Renal pelvis (tissue), 4 donors: ENCODE data around the gene TMEM18. TPM values are rescaled to one million over a fixed set of nuclear protein-coding genes. Genes with fewer than 3 reads are reported as not detected.
A peak's percentile ranks its signal among the peaks of the same experiment; 100 is the strongest.

Experiments used
- DNase-seq: peaks from one replicate; pipeline ENCODE4 v3.0.0-alpha.2; 2013
- polyA plus RNA-seq, 3 donors: library from polyadenylated mRNA; unstranded; fragments of 120-200 nt; gene quantifications; one replicate each; pipeline ENCODE4 v1.2.1, GENCODE V29; 2013; ENCODE audit not compliant: insufficient read length in 3 of 3

TMEM18 gene
- polyA plus RNA-seq, 3 donors: 54.2 to 61.4 (median 59.2) TPM

DNA sequence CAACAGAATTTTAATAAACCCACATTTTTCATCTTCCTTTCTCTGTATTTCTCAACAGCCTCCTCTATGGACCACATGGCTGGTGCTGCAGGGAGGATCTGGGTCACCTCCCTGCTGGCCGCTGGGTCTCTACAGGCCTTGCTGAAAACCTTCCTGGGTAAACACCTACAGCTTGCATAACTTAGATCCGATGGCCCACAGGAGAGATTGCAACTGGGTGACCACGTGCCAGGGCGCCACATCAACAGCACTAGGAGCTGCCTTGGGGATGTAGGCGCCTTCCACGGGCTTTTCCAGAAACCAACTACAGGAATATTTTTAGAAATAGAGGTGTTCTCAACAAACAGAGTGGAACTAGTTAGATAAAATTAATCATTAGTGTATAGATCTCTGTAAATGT is 19.4 kb downstream of the TMEM18 start:
- no peak for DNase-seq

- no peak for DNase-seq
These were observed 20.5 kb downstream of the TMEM18 start for GRCh38 chr2:656676-657075.

DNA sequence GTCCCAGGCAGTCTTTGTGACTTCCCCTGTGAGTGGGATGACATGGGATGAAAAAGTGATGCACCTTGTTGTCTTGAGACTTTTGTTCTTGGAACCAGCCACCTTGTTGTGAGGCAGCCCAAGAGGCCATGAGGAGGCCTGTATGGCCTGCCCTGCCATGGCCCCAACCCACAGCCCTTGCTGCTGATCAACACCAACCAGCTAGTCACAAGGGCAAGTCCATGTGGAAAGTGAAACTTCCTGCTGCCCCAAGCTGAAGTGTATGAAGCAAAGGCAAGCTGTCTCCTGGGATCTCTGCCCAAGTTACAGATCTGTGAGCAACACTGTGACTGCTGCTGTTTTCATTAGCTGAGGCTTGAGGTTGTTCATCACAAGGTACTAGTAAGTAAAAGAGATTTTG is 21.6 kb downstream of the TMEM18 start:
- no peak for DNase-seq

DNA sequence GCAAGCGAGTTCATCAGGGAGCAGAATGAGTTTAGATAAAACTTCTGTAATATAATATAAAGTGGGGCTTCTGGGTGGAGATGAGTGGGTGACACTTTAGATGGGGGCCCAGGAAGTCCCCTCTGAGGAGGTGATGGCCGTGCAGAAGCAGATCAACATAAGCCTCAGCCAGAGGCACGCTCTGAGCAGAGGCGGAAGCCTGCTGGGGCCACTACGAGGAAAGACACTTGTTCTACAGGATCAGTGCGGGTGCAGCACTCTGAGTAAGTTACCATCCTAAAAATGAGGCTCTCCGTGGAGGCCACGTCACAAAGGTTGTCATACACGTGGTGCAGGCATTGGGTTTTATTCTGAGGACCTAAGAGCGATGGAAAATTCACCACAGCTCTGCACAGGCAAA is 22.3 kb downstream of the TMEM18 start:
- no peak for DNase-seq

DNA sequence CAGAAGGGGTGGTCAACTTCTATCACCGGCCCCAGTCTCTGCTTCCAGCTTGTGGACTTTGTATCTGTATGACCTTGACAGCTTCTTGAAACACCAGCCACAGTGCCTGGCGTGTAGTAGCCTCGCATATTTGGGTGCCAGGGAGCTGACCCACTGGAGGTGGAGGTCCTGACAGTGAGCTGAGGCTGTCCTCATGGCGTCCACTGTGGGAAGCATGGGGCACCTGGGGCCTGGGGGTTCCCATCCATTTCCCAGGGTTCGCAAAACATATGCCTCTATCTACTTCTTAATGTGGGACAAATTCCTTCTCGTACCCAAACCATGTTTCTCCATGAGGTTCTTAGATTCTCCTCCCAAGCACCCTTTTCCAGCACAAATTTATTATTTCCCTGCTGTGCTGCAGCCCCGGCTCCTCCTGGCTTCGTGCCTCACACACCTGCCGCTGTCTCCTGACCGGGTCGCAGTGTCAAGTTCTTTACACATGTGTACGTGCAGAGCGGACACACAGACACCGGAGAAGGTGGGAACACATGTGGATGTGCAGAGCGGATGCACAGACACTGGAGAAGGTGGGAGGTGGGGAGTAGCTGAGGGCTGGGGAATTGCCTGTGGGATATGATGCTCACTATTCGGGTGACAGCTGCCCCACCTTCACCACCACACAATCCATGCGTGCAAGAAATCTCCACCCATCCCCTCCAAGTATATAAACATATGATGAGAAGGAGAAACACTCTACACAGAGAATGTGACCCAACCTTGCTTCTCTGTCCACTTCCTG is 23.4 kb downstream of the TMEM18 start:
- no peak for DNase-seq

GRCh38 chr2:652881-653480 is 24.2 kb downstream of the TMEM18 start:
- no peak for DNase-seq

DNA sequence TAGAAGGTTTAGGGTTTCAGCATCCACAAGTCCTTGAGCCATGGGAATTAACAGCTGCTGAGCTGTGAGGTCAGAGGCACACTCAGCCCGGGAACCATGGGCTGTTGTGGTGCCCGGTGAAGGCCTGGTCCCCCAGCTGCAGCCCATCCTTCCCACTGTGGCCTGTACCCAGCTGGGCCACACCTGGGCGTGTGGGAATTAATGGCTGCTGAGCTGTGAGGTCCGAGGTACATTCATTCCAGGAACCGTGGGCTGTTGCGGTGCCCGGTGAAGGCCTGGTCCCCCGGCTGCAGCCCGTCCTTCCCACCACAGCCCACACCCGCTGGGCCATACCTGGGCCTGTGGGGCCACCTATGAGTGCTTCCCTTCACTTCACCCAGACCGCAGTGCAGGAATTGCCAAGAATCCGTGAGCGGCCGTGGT is 25.2 kb downstream of the TMEM18 start:
- no peak for DNase-seq

DNA sequence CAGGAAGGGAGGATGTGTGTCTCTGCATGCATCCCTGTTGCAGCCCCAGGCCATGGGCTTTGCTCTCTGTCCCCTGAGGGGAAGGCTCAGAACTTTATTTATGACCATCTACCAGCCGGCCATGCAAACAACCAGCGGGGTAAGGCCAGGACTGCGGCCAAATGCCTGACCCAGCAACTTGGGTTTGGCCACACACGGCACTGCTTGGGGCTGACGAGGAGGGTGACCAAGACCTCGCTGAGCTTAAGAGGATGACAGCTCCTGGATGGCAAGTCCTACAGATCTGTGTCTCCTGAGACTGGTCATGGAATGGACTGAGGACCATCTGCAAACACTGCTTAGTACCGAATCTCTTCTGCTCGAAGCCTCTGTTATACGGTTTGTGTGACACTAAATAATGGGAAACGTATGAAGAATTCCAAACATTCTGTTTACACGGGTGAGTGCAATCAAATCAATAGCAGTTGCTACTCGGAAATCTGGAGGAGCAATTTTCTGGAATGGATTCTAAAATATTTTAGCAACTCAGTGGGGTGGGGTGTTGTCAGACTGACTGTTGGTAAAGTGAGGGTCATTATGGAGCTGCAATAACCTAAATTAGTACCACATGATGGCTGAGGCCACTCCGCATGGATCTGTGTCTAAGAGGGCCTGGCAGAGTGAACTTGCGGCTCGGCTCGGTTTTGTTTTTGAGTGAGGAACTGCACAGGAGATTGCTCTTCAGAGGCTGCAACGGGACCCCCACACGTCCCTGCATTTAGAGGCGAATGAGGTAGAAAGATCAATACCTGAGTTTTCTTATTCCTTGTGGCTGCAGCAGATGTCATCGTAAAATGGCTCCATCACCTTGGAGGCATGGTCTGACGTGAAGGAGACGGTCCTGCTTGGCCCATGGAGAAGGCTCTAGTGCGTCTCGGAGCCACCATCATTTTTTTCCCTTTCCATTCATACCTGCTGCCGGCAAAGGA is 26.6 kb downstream of the TMEM18 start:
- no peak for DNase-seq

GRCh38 chr2:649426-650342 is 27.5 kb downstream of the TMEM18 start:
- no peak for DNase-seq

DNA sequence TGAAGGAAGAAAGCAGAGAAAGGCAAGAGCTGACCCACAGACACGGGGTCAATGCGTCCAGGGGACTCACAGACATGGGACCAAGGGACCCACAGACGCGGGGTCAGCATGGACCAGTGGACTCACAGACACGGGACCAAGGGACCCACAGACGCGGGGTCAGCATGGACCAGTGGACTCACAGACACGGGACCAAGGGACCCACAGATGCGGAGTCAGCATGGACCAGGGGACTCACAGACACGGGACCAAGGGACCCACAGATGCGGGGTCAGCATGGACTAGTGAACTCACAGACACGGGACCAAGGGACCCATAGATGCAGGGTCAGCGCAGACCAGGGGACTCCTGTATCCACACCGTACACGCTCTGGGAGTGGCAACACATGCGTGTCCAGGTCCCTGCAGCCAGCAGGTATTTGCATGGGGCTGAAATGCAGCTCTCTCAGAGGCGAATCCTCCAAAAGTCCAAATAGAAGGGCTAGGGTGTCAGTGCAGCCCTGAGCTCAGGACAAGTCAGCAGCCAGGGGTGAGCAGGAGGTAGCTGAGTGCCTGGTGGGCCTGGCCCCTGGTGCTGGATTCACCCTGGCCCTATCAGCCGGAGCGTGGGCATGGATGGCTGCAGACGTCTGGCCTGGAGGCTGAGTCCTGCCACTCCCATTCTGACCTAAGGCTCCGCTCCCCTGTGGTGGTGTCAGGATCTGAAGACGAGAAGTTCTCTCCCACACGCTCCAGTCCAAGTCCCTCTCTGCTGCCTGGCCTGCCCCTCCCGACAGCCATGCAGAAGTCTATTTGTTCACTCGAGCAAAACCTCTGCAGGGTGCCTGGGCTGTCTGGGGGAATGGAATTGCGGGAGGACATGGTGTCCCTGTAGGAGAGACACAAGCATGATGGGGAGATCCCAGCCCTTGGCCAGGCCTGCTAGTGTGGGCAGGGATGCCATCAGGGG is 28.5 kb downstream of the TMEM18 start:
- DNase-seq: peak; percentile 58

DNA sequence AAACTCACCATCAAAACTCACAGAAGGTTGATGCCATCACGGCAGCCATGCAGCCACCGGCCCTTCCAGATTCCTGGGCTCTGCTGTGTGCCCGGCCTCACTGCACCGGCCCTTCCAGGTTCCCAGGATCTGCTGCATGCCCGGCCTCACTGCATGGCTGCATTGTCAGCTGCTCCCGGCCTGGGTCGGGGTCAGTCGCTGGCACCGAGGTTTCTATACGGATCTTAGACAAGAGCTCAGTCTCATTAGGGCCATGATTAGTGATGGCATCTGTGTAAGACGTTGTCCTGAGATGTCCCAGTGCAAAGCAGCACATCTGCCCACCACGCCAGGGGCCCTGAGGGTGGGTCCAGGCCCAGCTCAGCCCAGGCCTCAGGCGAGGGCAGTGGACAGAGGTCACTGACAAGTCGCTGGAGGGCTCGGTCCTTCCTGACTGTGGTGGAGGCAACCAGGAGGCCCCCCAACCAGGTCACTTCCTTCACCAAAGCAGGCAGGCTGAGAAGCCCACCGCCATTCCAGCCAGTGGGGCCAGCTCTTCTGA is 29.4 kb downstream of the TMEM18 start:
- DNase-seq: no peak

DNA sequence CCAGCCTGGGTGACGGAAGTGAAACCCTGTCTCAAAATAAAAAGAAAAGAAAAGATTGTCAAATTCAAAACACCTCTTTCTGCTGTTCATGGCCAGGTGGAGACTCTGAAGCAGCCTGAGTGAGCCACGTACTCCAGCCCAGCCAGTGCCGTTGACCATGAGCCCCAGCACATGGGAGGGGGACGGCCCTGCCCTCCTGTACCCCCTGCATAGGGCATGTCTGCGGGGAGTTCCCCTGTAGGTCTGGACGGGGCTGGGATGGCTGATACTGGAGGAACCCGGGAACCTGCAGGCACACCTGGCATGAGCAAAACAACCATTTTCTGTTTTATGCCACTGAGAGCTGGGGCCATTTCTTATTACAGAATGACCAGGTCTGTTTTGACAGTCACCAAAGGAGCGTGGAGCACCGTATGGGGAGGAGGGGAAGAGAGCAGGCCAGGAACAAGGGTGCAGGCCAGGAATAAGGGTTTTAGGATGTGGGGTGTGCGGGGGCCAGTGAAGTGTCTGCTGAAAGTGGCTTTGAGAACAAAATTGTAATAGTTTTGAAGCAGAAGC is 30.1 kb downstream of the TMEM18 start:
- no peak for DNase-seq

GRCh38 chr2:644871-645270 is 32.3 kb downstream of the TMEM18 start:
- no peak for DNase-seq

DNA sequence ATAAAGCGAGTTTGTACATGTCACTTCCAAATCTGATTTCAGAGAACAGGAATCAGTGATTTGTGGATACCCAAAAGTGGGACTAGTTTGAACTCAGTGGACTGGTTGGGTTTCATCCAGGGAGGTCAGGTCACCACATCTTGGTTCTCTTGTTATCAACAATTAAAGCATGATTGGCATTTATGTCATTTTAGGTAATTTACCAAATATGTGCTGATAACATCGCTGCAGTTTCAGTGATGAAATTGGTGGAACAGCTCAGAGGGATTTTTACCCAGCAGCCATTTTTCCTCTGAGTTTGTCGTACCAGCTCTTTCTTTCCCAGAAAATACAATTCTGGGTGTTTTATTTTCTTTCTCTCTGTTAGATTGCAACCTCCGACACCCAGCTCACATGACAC is 33.4 kb downstream of the TMEM18 start:
- DNase-seq: no peak

DNA sequence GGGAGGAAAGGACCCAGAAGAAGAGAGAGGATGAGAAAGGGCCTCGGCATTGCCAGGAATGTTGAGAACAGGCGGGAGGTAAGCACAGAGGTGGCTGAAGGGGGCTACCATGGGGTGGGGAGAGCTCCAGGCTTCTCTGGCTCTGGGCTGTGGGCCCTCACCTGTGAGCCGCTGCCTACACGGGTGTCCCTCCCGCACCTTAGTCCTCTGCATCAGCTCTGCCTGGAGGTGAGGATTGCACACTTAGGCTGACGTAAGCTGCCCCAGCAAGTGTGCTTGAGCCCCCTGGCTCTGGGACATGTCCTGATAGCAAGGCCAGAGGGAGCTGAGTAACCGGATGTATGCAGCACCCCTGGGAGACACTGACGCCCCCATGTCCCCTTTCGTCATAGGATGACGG is 33.9 kb downstream of the TMEM18 start:
- no peak for DNase-seq

DNA sequence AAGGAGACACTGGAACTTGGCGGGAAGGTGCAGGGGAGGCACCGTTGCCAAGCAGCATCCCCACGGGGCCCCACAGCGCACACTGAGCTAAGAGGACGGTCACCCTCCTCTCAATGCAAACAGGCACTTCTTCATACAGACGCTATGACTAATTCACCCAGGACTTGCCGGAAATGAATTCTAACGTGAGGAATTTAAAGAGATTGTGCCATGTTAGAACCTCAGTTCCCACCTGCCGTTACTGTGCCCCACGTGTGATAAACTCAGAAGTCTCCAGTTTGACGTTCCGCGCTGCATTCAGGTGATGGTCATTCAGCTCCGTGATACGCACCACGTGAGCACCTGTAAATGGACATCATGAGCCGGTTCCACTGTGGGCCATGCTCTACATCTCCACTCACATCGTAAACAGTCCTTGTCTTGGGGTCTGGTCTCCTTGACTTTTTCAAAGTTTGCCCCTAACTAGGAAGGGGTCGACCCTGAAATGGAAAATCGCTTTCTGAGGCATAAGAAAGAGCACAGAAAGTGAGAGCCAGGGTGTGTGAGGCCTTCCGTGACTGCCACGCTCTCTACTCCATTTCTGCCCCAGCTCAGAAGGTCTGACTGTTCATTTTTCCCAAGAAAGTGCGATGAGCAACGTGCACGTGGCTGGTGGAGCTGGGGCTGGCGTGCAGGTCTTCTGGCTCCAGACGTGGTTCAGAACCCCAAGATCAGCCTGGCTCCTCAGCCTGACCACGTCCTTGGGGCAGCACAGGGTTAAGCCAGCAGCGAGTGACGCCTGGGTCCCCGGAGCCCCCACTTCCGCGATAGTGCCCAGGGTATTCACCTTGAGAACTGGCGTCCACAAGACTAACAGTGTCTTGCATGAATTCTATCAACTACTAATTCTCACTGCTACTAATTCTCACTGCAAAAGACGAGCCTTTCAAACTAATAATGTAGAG is 35.1 kb downstream of the TMEM18 start:
- DNase-seq: no peak

- no peak for DNase-seq
These were observed 35.9 kb downstream of the TMEM18 start for GRCh38 chr2:641164-641871.

- DNase-seq: no peak
These were observed 37.5 kb downstream of the TMEM18 start for GRCh38 chr2:639703-640102.
